GM12891 (cell line): ENCODE results near the gene CADPS.

Source experiments
- POLR2AphosphoS5 ChIP-seq: IDR thresholded peaks from 2 replicates; pipeline ENCODE4 v1.6.1; 2011; ENCODE audit warnings: low read depth, low read length, control low read depth
- SPI1 ChIP-seq: IDR thresholded peaks from 2 replicates; pipeline ENCODE4 v1.6.1; 2011; ENCODE audit warnings: low read depth, low read length, control low read depth
- TAF1 ChIP-seq: IDR thresholded peaks from 2 replicates; pipeline ENCODE4 v1.6.1; 2011; ENCODE audit warnings: low read depth, low read length, control low read depth

DNA sequence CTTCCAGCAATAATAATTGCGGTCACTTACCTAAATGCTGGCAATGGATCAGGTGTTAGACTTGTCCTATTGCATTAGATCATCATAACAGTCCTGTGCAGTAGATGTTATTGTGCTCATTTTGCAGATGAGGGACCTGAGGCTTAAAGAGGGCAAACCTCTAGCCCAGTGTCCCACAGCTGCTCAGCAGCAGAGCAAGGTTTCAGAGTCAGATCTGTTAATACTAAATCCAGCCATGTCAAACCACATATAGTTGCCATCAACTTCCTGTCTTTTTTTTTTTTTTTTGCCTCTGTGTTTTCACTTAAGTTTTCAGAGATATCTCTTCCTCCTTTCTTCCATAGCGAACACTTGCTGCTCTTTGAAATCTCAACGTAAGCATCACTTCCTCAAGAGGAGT, 514.0 kb downstream of the CADPS start:
- TF ChIP-seq POLR2AphosphoS5, result no peak
- TF ChIP-seq TAF1, result no peak
- TF ChIP-seq SPI1, result no peak
